Sigmoid colon (tissue), 4 donors: Measurements from ENCODE around the gene EPHA1.

Experiments used
- CTCF ChIP-seq, 4 experiments: fragments of 450-650 bp in 3 of 4; fragments of 200-600 bp in 1 of 4; IDR thresholded peaks; one replicate each; pipeline ENCODE4 v1.5.1; 2016 to 2019; ENCODE audit warnings: antibody characterized with exemption in 4 of 4, mild to moderate bottlenecking in 3 of 4, moderate library complexity in 2 of 4
- EP300 ChIP-seq, 4 donors: sonication (generic); formaldehyde crosslinking; IDR thresholded peaks; one replicate each; pipeline ENCODE4 v1.6.1; 2017; ENCODE audit warnings: antibody characterized with exemption in 4 of 4
- POLR2A ChIP-seq, 2 donors: fragments of 450-650 bp; IDR thresholded peaks; one replicate each; pipeline ENCODE4 v1.6.1; 2016; ENCODE audit warnings: antibody characterized with exemption in 2 of 2, mild to moderate bottlenecking in 2 of 2, moderate library complexity in 2 of 2
- POLR2AphosphoS5 ChIP-seq, 4 donors: sonication (generic); formaldehyde crosslinking; IDR thresholded peaks; one replicate each; pipeline ENCODE4 v1.6.1; 2017; ENCODE audit warnings: antibody characterized with exemption in 4 of 4

- no peak for TF ChIP-seq CTCF (IDR thresholded peaks at IDR 0.05)
- no peak for TF ChIP-seq POLR2AphosphoS5 (IDR thresholded peaks at IDR 0.05)
- no peak for TF ChIP-seq POLR2A (IDR thresholded peaks at IDR 0.05)
- no peak for TF ChIP-seq EP300 (IDR thresholded peaks at IDR 0.05)
Measured at GRCh38 chr7:143354376-143354775, 54.3 kb downstream of the EPHA1 start.
